ENCODE results near the gene OGFRL1. TPM values are rescaled to one million over a fixed set of nuclear protein-coding genes. Genes with fewer than 3 reads are reported as not detected.
A peak's percentile ranks its signal among the peaks of the same experiment; 100 is the strongest.

OGFRL1 gene
- 10 to 100 TPM; 11.4 to 13.0 TPM for total RNA-seq

DNA sequence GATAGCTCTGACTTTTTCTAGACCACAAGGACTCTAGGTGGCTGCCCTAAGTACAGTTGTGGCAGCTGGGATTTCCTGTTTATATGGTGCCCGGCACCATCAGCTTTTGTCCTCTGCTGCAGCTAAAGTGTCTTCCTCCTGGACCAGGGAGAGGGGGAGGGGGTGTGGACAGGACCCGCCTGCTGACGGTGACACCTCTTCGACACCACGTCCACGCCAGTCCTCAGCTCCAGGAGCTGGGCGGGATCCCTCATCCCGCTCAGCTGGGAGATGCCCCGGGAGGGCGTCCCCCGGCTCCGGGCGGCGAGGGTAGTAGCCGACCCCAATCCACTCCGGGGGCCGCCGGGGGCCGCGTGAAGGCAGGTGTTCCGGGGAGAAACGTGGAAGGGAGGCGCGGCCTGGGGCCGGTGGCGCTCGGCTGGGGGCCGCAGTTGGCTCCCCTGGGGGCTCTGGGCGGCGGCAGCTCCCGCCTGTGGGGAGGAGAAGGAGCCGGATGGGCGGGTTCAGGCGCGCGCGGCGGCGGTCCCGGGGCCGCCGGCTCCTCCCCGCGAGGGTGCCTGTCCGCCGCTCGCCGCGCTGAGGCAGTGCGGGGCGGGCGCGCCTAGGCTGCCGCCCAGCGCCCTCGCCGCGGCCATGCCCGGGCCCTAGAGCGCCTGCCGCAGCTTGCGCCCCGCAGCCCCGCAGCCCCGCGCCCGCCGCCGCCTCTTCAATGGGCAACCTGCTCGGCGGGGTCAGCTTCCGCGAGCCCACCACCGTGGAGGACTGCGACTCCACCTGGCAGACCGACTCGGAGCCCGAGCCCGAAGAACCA is at the start of gene OGFRL1:
TSS of gene OGFRL1 (plus strand) at position 584 of the 811 bp plus-strand sequence. CDS start at position 710, 126 bp downstream.
- Mint-ChIP-seq H3K36me3 (peaks cover 8% of the 10 kb centered on the region), H3K9me3 (no peaks in the 10 kb centered on the region), H3K4me1 (peaks cover 28% of the 10 kb centered on the region), H3K27me3 (peaks cover 5% of the 10 kb centered on the region), H3K27ac (peak within 1 kb of the TSS; percentile 80), H3K4me3 (peak within 1 kb of the TSS; percentile 84)
- POLR2A ChIA-PET: interaction anchor here (0.5 to 1.3 kb wide), 9 partner anchors 10 to 1491 kb away, joined by 3 to 6 read pairs (median 3); partner anchors contain the start of gene LMBRD1
- DNase-seq (peak; percentile 85), ATAC-seq (ENCODE audit: low read depth) (peak; percentile 91)

DNA sequence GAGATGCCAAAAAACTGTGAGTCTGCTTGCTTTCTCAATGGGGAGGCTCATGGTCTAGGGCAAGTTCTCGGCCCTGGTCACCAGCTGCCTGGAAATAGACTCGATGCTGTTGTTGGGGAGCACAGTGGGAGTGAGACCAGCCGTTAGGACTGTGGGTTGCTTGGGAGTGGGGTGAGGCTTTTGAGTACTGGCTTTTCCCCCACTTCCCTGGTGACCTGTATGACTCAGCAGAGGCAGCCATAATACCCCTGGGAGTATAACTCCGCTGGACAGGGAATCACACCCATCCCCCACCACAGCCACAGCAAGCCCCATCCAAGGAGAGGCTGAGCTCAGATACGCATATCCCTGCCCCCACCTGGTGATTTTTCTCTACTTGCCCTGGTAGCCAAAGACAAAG is 48.9 kb upstream of the OGFRL1 start:
- Mint-ChIP-seq H3K9me3 (no peaks in the 10 kb centered on the region), H3K4me1 (no peaks in the 10 kb centered on the region), H3K27me3 (peaks cover 21% of the 10 kb centered on the region), H3K27ac (no peak overlapping the region), H3K4me3 (no peak overlapping the region), H3K36me3 (no peaks in the 10 kb centered on the region)
- DNase-seq (no peak), ATAC-seq (ENCODE audit: low read depth) (no peak)
- POLR2A ChIA-PET: no interaction called here

DNA sequence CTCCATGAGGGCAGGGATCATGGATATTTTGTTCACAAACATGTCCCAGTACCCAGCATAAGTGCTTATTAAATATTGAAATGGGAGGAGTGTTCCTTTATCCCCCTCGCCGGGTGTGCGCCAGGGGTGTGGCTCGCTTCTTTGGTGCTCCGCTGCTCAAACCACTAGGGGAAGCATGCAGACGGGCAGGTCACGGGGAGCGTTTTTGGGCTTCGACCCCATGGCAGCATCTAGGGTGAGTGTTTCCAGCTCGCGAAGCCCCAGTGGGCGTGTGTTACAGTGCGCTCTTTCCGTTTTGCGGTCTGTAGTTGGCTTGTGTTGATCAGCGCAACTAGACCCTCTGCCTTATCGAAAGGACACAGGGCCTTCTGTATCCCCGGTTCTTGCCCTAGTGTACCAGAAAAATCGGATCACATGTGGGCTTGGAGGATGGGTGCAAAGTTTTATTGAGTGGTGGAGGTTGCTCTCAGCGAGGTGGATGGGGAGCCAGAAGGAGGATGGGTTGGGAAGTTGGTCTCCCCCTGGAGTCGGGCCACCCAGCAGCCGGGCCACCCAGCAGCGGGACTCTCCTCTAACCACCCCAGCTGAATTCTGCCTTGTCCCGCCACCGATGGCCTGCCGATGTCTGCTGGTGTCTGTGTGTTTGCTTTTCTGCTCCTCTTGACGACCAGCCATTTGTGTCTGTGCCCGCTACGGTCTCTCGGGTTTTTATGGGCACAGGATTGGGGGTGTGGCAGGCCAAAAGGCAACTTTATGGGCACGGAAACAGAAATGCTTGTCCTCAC is 43.2 kb upstream of the OGFRL1 start:
- Mint-ChIP-seq H3K4me1 (peaks cover 6% of the 10 kb centered on the region), H3K36me3 (no peaks in the 10 kb centered on the region), H3K27me3 (peaks cover 4% of the 10 kb centered on the region), H3K27ac (no peak overlapping the region), H3K9me3 (no peaks in the 10 kb centered on the region), H3K4me3 (no peak overlapping the region)
- DNase-seq (no peak), ATAC-seq (ENCODE audit: low read depth) (no peak)
- POLR2A ChIA-PET: no interaction called here

DNA sequence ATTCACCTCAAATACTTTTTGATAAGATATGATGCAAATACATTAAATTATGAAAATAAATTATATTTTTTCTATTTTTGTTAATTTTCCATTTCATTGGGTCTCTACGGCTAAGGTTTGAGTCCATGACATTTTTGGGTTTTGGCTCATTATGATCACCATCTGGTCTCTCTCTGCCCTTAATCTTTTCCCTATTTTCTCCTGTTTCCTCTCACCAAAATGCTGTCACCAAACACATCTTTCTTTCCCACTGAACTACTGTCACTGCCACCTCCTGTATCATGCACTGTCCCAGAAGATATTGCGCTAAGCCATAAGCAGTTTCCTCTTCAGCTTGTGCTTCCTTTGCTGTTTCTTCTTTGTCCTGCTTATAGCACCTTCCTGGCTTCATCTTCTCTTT is 42.0 kb upstream of the OGFRL1 start:
- H3K27me3 Mint-ChIP-seq: peaks cover 4% of the 10 kb centered on the region
- no peak overlapping the region for H3K27ac Mint-ChIP-seq
- H3K4me3 Mint-ChIP-seq: no peak overlapping the region
- POLR2A ChIA-PET: no interaction called here
- H3K36me3 Mint-ChIP-seq: no peaks in the 10 kb centered on the region
- peaks cover 7% of the 10 kb centered on the region for H3K4me1 Mint-ChIP-seq
- ATAC-seq (ENCODE audit: low read depth): no peak
- DNase-seq: no peak
- H3K9me3 Mint-ChIP-seq: no peaks in the 10 kb centered on the region

DNA sequence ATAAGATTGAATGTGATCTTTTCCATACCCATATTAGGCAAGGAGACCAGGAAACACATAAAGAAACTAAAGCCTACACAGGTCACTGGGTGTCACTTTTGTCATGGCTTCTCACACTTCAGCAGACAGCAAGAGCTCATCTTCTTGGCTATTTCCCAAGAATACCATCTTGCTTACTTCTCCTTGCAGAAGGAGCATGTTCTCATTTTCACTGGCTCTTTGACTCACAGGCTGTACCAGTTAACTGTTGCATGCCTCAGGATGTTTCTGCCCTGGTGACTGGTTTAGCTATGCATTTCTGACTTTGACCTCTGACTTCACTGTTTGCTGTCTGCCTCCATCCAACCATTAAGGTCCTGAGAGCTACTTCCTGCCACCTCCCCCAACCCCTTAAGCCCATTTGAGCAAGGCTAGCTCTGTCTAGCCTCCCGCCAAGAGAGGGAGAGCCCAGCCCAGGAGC is 40.3 kb upstream of the OGFRL1 start:
- peaks cover 8% of the 10 kb centered on the region for H3K4me1 Mint-ChIP-seq
- POLR2A ChIA-PET: no interaction called here
- no peaks in the 10 kb centered on the region for H3K36me3 Mint-ChIP-seq
- ATAC-seq (ENCODE audit: low read depth): no peak
- no peak for DNase-seq
- H3K4me3 Mint-ChIP-seq: no peak overlapping the region
- H3K9me3 Mint-ChIP-seq: no peaks in the 10 kb centered on the region
- peaks cover 4% of the 10 kb centered on the region for H3K27me3 Mint-ChIP-seq
- H3K27ac Mint-ChIP-seq: no peak overlapping the region

DNA sequence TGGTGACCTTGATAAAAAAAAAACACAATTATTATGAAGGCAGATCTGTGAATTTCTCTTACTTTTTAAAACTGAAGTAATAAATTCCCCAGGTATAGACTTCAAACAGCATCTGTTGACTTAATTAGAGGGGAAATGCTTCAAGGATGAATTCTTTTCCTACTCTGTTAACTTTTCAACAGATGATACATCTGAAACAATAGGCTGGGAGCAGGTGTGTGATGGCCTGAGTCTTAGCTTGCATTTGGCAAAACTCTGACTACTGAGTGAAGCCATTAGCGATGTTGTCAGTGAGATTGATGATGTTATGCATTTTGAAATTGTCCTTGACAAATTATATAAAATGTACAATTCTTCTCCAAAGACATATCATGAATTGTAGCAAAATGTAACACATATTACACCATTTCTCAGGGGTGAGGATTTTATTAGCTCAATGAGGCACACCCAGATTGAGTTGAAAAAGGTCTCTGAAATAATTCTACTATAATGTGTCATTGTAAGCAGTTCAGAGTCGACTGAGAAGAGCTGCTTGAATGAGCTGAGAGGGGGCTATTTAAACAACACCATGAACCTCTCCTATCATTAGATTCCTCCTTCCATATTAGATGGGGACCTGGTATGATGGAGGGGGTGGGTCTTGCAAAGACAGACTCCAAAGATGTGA is 39.6 kb upstream of the OGFRL1 start:
- no peak overlapping the region for H3K4me3 Mint-ChIP-seq
- H3K27me3 Mint-ChIP-seq: peaks cover 4% of the 10 kb centered on the region
- peaks cover 8% of the 10 kb centered on the region for H3K4me1 Mint-ChIP-seq
- H3K27ac Mint-ChIP-seq: no peak overlapping the region
- POLR2A ChIA-PET: no interaction called here
- H3K36me3 Mint-ChIP-seq: no peaks in the 10 kb centered on the region
- no peak for DNase-seq
- no peak for ATAC-seq (ENCODE audit: low read depth)
- no peaks in the 10 kb centered on the region for H3K9me3 Mint-ChIP-seq

DNA sequence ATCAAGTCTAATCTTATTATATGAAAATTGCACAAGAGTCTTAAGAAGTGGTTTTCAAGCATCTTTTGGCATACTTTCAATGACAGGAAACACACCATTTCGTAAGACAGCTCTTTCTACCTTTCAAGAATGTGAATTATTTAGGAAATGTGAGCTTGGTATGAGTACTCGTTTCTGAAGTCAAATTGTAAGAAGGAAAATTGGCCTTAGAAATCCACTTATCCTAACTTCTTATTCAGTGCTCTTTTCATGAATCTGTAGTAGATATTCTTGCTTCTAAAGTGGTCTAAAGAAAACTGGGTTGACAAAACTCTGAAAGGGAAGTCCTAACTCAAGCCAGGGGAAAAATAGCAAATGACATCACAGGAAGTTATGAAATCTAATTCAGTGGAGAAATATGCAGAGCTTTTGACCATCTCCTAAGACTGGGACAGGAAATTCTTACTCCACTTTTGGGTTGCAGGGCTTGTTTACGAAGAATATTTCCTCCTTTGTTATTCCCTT is 38.5 kb upstream of the OGFRL1 start:
- no peak for ATAC-seq (ENCODE audit: low read depth)
- H3K27ac Mint-ChIP-seq: no peak overlapping the region

DNA sequence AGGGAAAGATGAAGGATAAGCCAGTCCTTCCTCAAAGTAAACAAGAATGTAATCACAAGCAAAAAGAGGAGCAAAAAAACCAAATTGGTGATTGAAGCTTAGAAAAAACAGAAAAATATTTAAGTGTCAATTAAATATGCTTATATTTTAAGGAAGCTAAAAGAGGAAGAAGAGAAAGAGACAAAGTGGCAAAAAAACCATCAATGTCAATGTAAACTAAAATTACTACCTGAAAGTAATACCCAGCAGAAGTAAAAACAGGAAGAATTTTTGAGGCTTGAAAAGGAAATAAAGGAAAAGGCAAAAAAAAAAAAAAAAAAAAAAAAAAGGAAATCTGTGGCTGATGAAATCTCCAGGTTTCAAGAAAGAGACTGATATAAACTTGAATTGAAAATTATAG is 36.2 kb upstream of the OGFRL1 start:
- H3K27me3 Mint-ChIP-seq: peaks cover 8% of the 10 kb centered on the region
- no peak overlapping the region for H3K27ac Mint-ChIP-seq
- POLR2A ChIA-PET: interaction anchor here (0.7 kb wide), 1 partner anchor 22 kb away, joined by 9 read pairs; no protein-coding TSS in a partner anchor
- H3K4me3 Mint-ChIP-seq: no peak overlapping the region
- no peaks in the 10 kb centered on the region for H3K9me3 Mint-ChIP-seq
- DNase-seq: no peak
- H3K4me1 Mint-ChIP-seq: peaks cover 8% of the 10 kb centered on the region
- ATAC-seq (ENCODE audit: low read depth): no peak
- no peaks in the 10 kb centered on the region for H3K36me3 Mint-ChIP-seq

More for the DNA sequence above, 38.5 kb upstream of the OGFRL1 start:
- DNase-seq: no peak
- H3K27me3 Mint-ChIP-seq: peaks cover 5% of the 10 kb centered on the region
- H3K4me1 Mint-ChIP-seq: peaks cover 8% of the 10 kb centered on the region
- no peak overlapping the region for H3K4me3 Mint-ChIP-seq
- POLR2A ChIA-PET: no interaction called here
- H3K9me3 Mint-ChIP-seq: no peaks in the 10 kb centered on the region
- no peaks in the 10 kb centered on the region for H3K36me3 Mint-ChIP-seq

DNA sequence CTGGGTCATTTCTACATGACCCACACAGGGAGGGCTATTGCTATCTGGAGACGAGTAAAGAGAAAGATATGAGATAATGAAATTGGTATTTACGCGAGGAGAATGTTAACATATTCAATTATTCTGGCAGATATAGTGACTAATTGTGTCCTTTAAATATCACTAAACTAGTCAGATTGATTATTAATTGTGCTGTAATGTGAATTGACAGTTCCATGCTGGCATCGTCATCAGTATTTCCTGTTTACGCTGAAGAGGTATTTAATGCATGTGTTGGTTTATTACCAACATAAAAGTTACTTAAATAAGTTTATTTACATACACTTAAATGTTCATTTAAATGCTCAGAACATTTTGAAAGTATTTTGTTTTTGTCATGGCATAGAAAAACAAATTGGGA is 35.7 kb upstream of the OGFRL1 start:
- ATAC-seq (ENCODE audit: low read depth) (no peak), DNase-seq (no peak)
- peaks cover 8% of the 10 kb centered on the region for H3K27me3 Mint-ChIP-seq
- no peak overlapping the region for H3K4me3 Mint-ChIP-seq
- H3K4me1 Mint-ChIP-seq: peaks cover 8% of the 10 kb centered on the region
- POLR2A ChIA-PET: no interaction called here
- no peaks in the 10 kb centered on the region for H3K36me3 Mint-ChIP-seq
- H3K9me3 Mint-ChIP-seq: no peaks in the 10 kb centered on the region
- no peak overlapping the region for H3K27ac Mint-ChIP-seq

DNA sequence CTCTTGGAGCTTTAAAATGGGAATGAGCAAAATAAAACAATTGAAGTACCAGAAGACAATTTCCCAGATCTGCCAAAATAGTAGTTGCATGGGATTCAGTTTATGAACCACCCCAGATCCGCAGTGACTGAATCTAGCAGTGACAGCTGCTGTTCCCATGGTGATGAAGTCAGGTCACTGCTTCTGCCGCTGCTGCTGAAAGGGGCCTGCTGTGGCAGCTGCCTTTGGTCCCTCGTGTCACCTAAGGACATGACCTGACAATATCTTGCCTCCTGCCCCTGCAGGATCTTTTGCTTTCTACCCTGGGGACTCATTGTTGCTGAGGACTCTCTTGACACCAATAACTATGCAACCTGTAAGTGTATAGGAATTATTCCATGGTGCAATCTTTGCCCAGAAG is 34.3 kb upstream of the OGFRL1 start:
- no peak overlapping the region for H3K4me3 Mint-ChIP-seq
- DNase-seq (no peak), ATAC-seq (ENCODE audit: low read depth) (no peak)
- H3K27ac Mint-ChIP-seq: no peak overlapping the region
- POLR2A ChIA-PET: no interaction called here
- H3K27me3 Mint-ChIP-seq: peaks cover 8% of the 10 kb centered on the region
- H3K4me1 Mint-ChIP-seq: peaks cover 6% of the 10 kb centered on the region
- no peaks in the 10 kb centered on the region for H3K9me3 Mint-ChIP-seq
- no peaks in the 10 kb centered on the region for H3K36me3 Mint-ChIP-seq

DNA sequence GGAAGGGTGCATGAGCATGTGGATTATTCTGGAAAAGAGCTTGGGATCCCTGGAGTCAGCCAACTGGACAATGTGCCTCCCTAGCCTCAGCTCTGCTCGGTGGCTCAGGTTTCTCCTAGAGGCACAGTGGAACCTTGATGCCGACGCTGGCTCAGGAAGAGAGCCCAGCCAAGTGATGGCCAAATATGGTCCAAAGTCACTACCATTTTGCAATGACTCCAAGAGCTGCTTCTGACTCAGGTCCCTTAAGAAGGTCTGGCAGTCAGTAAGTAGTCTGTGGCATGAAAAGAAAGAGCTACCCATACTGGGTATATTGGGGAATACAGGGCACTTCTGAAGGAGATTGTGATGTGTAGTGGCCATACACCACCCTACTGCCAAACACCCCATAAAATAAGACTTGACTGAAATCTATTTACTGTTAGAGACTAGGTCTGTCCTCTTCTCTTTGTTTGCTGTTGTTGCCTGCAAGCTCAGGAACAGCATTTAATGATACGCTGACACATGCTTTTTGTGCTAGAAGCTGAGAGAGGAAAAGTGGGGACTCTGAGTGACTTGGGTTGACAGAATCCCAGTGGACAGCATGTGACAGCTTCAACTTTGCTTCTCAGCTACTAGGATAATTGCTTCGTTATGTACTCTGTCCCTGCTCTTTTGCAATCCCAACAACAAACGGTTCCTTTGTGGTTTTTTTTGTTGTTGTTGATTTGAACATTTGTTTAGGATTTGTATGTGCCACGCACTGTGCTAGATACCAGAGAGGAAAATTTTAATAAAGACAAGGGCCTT is 30.3 kb upstream of the OGFRL1 start:
- no peak overlapping the region for H3K27ac Mint-ChIP-seq
- POLR2A ChIA-PET: no interaction called here
- DNase-seq (no peak), ATAC-seq (ENCODE audit: low read depth) (no peak)
- H3K36me3 Mint-ChIP-seq: no peaks in the 10 kb centered on the region
- no peaks in the 10 kb centered on the region for H3K9me3 Mint-ChIP-seq
- no peaks in the 10 kb centered on the region for H3K4me1 Mint-ChIP-seq
- H3K27me3 Mint-ChIP-seq: peaks cover 16% of the 10 kb centered on the region
- H3K4me3 Mint-ChIP-seq: no peak overlapping the region

DNA sequence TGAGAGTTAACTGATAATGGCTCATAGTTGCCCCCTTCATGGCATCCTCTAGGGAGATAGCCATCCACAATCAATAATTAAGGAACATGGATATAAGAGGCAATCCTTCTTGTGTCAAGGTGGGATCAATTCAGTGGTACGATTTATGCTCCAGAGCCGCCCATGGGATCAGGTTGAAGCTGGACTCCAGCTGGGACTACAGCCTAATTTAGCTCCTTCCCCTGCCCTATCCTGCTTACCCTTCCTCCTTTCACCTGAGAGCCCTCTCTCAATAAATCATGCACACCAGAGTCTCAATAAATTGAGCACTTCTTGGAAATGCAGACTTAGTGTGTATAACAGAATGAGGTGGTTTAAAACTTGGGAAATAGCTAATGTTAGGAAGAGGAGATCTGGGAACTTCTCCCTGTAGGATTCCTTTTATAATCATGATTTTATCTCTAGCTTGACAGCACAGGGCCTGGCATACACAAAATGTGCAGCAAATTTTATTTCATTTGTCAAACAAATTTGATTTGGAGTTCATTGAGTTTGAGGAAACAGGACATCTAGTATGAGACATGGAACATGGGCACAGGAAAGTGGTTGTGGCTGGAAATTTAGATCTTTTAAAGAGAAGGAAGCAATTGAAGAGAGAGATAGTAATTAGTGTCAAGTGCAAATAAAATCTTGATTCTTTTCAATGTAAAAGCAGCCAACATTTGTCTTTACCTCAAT is 28.6 kb upstream of the OGFRL1 start:
- H3K4me3 Mint-ChIP-seq: no peak overlapping the region
- peaks cover 19% of the 10 kb centered on the region for H3K27me3 Mint-ChIP-seq
- H3K36me3 Mint-ChIP-seq: no peaks in the 10 kb centered on the region
- no peak overlapping the region for H3K27ac Mint-ChIP-seq
- ATAC-seq (ENCODE audit: low read depth) (no peak), DNase-seq (no peak)
- H3K9me3 Mint-ChIP-seq: no peaks in the 10 kb centered on the region
- H3K4me1 Mint-ChIP-seq: no peaks in the 10 kb centered on the region
- POLR2A ChIA-PET: no interaction called here

All from activated naive CD8-positive, alpha-beta T cell treated with anti-CD3 and anti-CD28 coated beads, Interleukin-2, amount 10 ng/mL, durations not matched to agents 7 days and 5 days (primary cell).